Fibroblast of pulmonary artery (primary cell): ENCODE measurements around the gene ATXN7L2.
A peak's percentile ranks its signal among the peaks of the same experiment; 100 is the strongest.

Source experiments
- DNase-seq: peaks from one replicate; pipeline ENCODE4 v3.0.0-alpha.2; 2010; ENCODE audit warnings: low read depth
- H3K4me3 ChIP-seq: replicated peaks from 2 replicates; pipeline ENCODE4 v1.5.1; 2011; ENCODE audit warnings: low read depth, mild to moderate bottlenecking, control low read depth, low read length, moderate library complexity
- TF ChIP-seq, protein P1 (sequence below): IDR thresholded peaks from 2 replicates; pipeline ENCODE4 v1.5.1; 2011; ENCODE audit warnings: mild to moderate bottlenecking, control low read depth, low read length, inconsistent platforms; ENCODE audit errors: missing control alignments

Gene ATXN7L2

DNA sequence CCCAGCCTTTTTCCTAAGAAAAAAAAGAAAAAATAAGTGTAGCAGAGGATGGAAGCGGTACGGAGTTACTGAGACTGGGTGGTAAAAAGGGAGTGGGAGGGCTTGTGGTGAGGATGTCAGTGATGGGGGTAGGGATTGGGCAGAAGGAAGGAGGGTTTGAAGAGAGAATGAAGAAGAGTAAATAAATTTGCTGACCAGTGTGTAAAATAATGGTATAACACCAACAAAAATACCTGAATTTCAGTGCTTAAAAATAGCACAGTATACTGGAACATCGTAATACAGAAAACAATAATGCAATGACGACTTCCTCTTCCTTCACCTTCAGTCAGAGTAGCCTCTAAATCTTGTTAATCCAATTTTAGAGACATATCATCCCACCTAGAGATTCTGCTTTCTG, 36.2 kb upstream of the ATXN7L2 start:
- TF ChIP-seq, protein P1, sequence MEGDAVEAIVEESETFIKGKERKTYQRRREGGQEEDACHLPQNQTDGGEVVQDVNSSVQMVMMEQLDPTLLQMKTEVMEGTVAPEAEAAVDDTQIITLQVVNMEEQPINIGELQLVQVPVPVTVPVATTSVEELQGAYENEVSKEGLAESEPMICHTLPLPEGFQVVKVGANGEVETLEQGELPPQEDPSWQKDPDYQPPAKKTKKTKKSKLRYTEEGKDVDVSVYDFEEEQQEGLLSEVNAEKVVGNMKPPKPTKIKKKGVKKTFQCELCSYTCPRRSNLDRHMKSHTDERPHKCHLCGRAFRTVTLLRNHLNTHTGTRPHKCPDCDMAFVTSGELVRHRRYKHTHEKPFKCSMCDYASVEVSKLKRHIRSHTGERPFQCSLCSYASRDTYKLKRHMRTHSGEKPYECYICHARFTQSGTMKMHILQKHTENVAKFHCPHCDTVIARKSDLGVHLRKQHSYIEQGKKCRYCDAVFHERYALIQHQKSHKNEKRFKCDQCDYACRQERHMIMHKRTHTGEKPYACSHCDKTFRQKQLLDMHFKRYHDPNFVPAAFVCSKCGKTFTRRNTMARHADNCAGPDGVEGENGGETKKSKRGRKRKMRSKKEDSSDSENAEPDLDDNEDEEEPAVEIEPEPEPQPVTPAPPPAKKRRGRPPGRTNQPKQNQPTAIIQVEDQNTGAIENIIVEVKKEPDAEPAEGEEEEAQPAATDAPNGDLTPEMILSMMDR: no peak
- H3K4me3 ChIP-seq: no peak overlapping the region
- no peak for DNase-seq

DNA sequence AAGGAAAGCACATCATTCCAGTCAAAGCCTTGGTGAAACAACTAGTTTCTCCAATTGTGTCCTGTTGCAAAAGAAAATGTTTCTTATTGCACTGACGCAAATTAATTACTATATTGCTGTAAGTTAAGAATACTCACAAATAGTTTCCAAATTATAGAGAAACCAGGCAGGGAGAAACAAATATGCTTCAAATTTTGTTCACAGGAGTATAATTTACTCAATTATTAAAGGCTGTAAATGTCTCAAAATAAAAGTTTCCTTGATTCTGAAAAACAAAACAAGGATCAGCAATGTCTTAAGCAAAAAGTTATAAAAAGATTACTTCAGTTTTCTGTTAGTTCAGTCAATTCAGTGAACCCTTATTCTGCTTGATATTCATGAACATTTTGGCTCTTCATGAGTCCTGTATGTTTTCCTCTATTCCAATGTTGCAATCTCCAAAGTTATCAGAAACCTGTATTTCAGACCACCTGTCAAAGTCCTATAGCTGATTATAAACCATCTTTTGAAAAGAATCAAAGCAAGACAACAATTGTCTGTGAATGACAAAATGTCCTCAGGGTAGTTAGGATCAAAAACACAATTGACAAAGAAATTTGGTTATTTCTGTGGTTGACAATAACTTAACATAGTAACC, 29.1 kb upstream of the ATXN7L2 start:
- DNase-seq: no peak
- TF ChIP-seq, protein P1: no peak
- H3K4me3 ChIP-seq: no peak overlapping the region

DNA sequence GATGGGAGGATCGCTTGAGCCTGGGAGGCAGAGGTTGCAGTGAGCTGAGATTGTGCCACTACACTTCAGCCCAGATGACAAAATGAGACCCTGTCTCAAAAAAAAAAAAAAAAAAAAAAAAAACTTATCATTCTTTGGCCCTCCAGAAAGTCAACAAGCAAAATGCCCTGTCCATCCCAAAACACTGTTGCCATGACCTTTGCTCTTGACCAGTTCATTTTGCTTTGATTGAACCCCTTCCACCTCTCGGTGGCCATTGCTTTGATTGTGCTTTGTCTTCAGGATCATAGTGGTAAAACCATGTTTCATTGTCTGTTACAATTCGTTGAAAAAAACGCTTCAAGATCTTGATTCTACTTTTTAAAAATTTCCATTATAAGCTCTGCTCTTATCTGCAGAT, 25.9 kb upstream of the ATXN7L2 start:
- TF ChIP-seq, protein P1: no peak
- DNase-seq: no peak
- H3K4me3 ChIP-seq: no peak overlapping the region

DNA sequence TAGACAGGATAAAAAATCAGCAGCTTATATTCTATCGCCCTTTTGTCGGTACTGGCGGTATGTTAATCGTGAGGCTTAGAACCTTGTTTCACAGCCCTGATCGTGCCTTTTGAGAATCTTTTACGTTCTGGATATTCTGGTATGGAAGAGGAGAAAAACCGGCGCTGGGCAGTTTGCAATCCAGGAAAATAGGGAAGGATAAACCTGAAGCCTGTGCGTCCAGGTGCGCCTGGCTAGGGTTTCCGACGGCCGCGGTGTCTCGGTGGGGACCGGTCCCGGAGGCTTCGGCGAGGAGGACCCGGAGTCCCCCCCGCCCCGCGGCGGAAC, 17.6 kb upstream of the ATXN7L2 start:
- TF ChIP-seq, protein P1: no peak
- peak overlapping the region; percentile 40 for H3K4me3 ChIP-seq
- no peak for DNase-seq

DNA sequence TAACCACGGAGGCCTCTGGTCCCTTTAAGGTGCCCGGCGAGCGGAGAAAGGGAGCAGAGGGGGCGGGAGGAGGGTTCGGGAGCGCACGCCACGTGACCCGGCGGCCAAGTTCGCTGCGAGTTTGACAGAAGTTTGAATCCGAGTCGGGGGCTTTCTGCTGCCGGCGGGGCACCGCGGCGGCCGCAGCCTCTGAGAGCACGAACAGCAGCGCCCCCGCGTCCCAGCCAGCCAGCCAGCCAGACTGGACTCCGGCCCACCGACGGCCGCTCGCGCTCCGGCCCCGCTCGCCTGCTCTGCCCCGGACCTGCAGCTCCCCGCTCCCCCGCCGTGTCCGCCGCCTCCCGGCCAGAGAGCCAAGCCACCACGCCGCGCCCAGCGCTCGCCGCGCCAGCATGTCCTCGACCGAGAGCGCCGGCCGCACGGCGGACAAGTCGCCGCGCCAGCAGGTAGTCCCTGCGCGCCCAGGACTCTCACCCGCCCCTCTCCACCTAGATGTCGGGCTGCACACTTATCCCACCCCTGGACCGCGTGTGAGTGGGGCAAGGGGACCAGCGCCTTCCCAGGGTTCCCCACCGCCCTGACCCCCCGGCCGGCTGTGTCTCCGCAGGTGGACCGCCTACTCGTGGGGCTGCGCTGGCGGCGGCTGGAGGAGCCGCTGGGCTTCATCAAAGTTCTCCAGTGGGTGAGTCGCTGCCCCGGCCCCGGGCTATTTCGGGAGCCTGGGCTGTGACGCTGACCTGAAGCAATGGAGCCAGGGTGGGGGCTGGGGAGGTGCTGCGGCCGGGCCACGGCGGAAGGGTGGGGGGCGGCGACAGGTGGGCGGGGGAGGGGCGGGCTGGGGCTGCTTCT, 17.0 kb upstream of the ATXN7L2 start, which contains the start of gene SYPL2:
SYPL2 (plus strand) TSS at position 95 of the 849 bp plus-strand sequence; CDS start at position 393, 298 bp downstream.
- TF ChIP-seq, protein P1: no peak
- DNase-seq: no peak
- H3K4me3 ChIP-seq: peak within 1 kb of the TSS; percentile 40

DNA sequence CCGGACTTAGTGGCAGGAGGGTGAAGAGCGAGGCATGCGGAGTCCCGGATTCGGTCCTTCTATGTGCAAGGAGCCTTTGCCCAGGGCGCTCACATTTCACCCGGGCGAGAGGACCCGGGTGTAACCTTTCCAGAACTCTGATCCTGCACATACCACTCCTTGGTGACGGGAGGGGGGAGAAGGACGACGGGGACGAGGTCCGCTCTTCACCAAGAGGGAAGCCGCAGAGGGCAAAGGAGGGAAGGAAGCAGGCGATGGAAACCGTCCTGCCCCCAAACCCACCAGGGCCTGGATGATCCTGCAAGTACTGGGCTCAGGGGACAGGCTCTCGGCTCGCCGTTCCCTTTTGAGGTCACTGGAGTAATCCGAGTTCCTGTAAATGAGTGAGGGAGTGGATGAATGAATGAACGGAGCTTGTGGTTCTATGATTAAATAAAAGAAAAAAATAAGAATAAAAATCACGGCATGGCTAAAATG, 16.4 kb upstream of the ATXN7L2 start:
- H3K4me3 ChIP-seq: no peak overlapping the region
- TF ChIP-seq, protein P1: no peak

More for the DNA sequence above, 16.4 kb upstream of the ATXN7L2 start:
- DNase-seq: no peak
